Stomach smooth muscle (tissue), 2 donors: ENCODE measurements around the gene PXN.

Source experiments
- H3K27ac ChIP-seq: one replicate; pipeline ENCODE4 v1.7.0; 2013; ENCODE audit warnings: mild to moderate bottlenecking, low read length, inconsistent platforms
- H3K27me3 ChIP-seq, 2 donors: one replicate each; pipeline ENCODE4 v1.7.0; 2013; ENCODE audit warnings: low read length in 2 of 2; ENCODE audit not compliant: insufficient read depth in 2 of 2, control insufficient read depth in 1 of 2
- H3K36me3 ChIP-seq, 2 donors: one replicate each; pipeline ENCODE4 v1.7.0; 2013; ENCODE audit warnings: low read length in 2 of 2; ENCODE audit not compliant: control insufficient read depth in 2 of 2, insufficient read depth in 2 of 2
- H3K4me1 ChIP-seq: one replicate; pipeline ENCODE4 v1.7.0; 2013; ENCODE audit warnings: low read length; ENCODE audit not compliant: control insufficient read depth, insufficient read depth
- H3K4me3 ChIP-seq, 2 donors: one replicate each; pipeline ENCODE4 v1.7.0; 2013; ENCODE audit warnings: low read length in 2 of 2
- H3K9ac ChIP-seq, 2 donors: one replicate each; pipeline ENCODE4 v1.7.0; 2013; ENCODE audit warnings: low read length in 2 of 2, mild to moderate bottlenecking in 1 of 2
- H3K9me3 ChIP-seq, 2 donors: one replicate each; pipeline ENCODE4 v1.7.0; 2013; ENCODE audit warnings: low read length in 2 of 2; ENCODE audit not compliant: control insufficient read depth in 2 of 2
- donor health status: healthy.
- donor health status: Pancreatic carcinoma.

PXN gene

DNA sequence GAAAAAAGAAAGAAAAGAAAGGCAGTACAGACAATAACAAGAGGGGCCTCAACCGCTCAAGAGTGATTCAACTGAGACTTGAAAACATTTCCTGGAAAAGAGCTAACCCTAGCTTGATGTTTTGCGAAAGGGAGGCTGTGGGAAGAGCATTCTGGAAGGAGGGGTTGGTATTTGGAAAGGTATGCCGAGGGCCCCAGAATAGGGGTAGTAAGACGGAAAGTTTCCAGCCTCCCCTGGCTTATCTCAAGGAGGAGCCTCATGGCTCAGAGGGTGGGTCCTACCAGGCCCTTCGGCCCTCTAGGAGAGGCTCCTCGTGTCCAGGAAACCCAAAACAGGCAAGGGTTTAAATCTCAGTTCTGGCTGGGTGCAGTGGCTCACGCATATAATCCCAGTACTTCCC is 17.8 kb upstream of the PXN start:
- H3K27ac ChIP-seq = no peak overlapping the region
- no peaks in the 10 kb centered on the region for H3K27me3 ChIP-seq
- no peak overlapping the region for H3K4me3 ChIP-seq
- H3K9ac ChIP-seq = no peak overlapping the region
- H3K9me3 ChIP-seq = no peaks in the 10 kb centered on the region
- no peaks in the 10 kb centered on the region for H3K4me1 ChIP-seq
- H3K36me3 ChIP-seq = no peaks in the 10 kb centered on the region

DNA sequence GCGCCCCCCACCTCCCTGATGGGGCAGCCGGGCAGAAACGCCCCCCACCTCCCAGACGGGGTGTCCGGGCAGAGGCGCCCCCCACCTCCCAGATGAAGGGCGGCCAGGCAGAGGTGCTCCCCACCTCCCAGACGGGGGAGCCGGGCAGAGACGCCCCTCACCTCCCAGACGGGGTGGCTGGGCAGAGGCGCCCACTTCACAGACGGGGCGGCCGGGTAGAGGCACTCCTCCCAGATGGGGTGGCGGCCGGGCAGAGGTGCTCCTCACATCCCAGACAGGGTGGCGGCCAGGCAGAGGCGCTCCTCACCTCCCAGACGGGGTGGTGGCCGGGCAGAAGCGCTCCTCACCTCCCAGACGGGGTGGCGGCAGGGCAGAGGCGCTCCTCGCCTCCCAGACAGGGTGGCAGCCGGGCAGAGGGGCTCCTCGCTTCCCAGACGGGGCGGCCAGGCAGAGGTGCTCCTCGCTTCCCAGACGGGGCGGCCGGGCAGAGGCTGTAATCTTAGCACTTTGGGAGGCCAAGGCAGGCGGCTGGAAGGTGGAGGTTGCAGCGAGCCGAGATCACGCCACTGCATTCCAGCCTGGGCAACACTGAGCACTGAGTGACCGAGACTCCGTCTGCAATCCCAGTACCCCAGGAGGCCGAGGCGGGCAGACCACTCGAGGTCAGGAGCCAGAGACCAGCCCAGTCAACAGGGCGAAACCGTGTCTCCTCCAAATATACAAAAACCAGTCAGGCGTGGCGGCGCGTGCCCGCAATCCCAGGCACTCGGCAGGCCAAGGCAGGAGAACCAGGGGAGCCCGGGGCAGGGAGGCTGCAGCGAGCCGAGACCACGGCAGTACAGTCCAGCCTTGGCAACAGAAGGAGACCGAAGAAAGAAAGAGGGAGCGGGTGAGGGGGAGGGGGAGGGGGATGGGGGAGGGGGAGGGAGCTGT is 12.9 kb upstream of the PXN start:
- Histone ChIP-seq H3K4me3 (no peak overlapping the region), H3K27me3 (no peaks in the 10 kb centered on the region), H3K27ac (no peak overlapping the region), H3K9ac (no peak overlapping the region), H3K36me3 (no peaks in the 10 kb centered on the region), H3K4me1 (no peaks in the 10 kb centered on the region), H3K9me3 (no peaks in the 10 kb centered on the region)

- no peak overlapping the region for H3K9ac ChIP-seq
- H3K9me3 ChIP-seq = no peaks in the 10 kb centered on the region
- no peak overlapping the region for H3K4me3 ChIP-seq
- H3K27me3 ChIP-seq = no peaks in the 10 kb centered on the region
- H3K4me1 ChIP-seq = no peaks in the 10 kb centered on the region
- no peaks in the 10 kb centered on the region for H3K36me3 ChIP-seq
- no peak overlapping the region for H3K27ac ChIP-seq
These were observed 11.2 kb upstream of the PXN start for GRCh38 chr12:120276734-120277133.

GRCh38 chr12:120267736-120268135 is 2.2 kb upstream of the PXN start:
- H3K27ac ChIP-seq = no peak overlapping the region
- H3K9ac ChIP-seq = no peak overlapping the region
- no peak overlapping the region for H3K4me3 ChIP-seq
- no peaks in the 10 kb centered on the region for H3K9me3 ChIP-seq
- H3K27me3 ChIP-seq = no peaks in the 10 kb centered on the region
- H3K4me1 ChIP-seq = peaks cover 28% of the 10 kb centered on the region
- H3K36me3 ChIP-seq = no peaks in the 10 kb centered on the region

DNA sequence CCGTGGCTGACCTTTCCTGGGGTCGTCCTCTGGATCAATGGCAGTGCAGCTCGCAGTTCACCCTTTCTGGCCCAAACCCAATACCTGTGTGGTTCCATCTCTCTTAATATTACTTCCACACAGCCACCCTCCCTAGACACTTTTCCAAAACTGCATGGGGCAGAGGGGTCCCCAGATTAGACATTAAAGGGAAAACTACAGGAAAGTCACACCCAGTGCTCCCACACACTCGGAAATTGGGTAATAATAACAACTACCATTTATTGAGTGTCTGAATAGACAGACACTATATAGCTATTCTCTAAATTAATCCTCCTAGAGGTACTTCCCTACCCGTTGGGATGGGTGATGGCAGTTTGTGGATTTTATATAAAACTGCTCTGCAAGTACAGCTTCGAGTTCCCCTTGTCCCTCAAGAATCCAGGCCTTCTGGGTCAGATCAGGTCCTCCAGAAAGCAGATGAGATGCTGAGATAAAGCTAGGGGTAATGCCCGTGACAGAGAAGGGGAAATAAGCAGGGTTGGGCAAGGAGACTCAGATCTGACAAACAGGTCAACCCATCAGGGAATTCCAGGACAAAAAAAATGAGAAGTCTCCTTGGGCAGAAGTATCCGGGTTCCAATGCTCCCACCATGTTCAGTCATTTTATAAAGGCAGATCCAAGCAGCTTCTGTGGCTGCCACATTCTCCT is 795 bp upstream of the PXN start:
- Histone ChIP-seq H3K36me3 (peaks cover 0 to 2% of the 10 kb centered on the region in 2 donors), H3K27ac (no peak overlapping the region), H3K4me1 (peaks cover 42% of the 10 kb centered on the region), H3K4me3 (peak overlapping the region in 1 of 2 donors; percentile 60), H3K9me3 (no peaks in the 10 kb centered on the region), H3K27me3 (no peaks in the 10 kb centered on the region), H3K9ac (no peak overlapping the region)

DNA sequence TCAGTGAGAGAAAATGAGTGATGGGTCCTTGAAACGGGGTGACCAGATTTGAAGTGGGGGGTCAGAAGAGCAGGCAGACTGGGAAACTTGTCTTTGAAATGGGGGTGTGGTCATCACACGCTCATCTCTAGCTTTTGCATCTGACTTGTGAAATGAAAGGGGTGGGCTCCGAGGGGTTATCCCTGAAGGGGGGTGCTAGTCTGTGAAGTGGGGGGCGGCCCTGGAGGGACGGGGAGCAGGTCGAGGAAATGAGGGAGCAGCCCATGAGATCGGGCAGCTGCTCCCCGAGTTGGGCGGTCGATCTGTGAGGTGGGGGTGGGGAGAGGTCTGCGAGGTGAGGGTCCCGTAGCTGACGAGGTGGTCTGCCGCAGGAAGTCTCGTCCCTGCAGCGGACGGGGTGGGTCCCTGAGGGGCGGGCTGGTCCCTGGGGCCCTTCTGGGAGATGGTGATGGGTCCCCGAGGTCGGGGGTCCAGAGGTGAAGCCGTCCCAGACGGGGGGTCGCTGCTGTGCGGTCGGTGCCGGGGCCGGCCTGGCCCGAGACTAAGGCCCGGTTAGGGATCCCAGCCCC is 542 bp downstream of the PXN start:
- H3K36me3 ChIP-seq = peaks cover 0 to 2% of the 10 kb centered on the region in 2 donors
- peak overlapping the region; percentile 72 to 84 for H3K4me3 ChIP-seq
- peak overlapping the region; percentile 74 to 82 for H3K9ac ChIP-seq
- no peaks in the 10 kb centered on the region for H3K27me3 ChIP-seq
- no peaks in the 10 kb centered on the region for H3K9me3 ChIP-seq
- H3K27ac ChIP-seq = peak overlapping the region; percentile 78
- H3K4me1 ChIP-seq = peaks cover 46% of the 10 kb centered on the region

DNA sequence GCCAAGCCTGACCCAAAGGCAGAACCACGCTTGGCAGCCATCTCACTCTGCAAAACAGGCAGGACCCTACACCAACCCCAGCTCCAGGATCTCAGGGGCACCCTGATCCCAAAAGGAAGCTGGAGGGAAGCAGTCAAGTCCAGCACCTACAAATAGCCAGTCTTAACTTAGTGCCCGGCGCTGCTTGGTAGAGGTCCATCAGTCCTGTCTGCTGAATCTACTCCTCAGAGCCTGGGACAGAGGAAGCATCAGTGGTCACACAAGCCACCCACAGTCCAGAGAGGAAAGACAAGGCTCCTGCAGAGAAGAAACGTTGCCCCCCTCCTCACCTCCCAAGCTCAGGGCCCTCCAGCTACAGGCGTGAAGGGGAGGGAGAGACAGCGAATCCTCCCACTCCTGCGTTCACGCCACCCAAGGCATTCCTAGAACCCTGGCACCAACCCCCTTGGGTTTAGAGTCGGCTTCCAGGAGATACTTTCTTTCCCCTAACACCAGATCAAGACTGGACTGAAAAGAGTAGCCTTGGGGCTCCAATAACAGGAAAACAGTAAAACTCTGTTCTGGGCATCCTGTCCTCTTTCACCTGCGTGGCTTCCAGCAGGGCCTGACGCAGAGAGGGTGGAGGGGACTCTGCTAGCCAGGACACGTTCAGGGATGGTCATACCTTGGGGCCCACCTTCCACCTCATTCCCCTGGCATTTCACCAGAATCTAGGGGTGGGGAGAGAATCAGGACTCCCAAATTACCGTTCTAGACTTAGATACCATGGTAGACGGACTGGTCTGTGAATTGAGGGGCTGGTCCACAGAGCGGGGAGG is 1.2 kb downstream of the PXN start:
- Histone ChIP-seq H3K36me3 (peaks cover 0 to 2% of the 10 kb centered on the region in 2 donors), H3K9me3 (no peaks in the 10 kb centered on the region), H3K4me1 (peaks cover 50% of the 10 kb centered on the region), H3K9ac (peak overlapping the region; percentile 74 to 82), H3K27me3 (no peaks in the 10 kb centered on the region), H3K4me3 (peak overlapping the region; percentile 72 to 84), H3K27ac (peak overlapping the region; percentile 78)

DNA sequence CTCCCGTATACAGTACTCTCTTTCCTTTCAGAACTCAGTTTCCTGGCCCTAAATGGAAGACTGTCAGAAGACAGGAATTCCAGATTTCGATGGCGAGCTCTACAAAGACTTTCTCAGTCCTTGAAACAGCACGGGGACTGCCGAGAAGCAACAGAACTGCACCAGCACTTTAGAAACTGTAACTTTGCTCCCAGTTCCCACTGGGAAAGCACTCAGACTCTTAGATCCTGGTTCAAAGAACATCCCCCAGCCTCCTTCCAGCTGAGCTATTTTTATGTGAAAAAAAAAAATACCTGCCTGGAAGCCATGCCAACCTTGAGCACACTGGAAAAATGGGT is 1.8 kb downstream of the PXN start:
- Histone ChIP-seq H3K9ac (peak overlapping the region; percentile 74 to 82), H3K27me3 (no peaks in the 10 kb centered on the region), H3K9me3 (no peaks in the 10 kb centered on the region), H3K4me1 (peaks cover 50% of the 10 kb centered on the region), H3K36me3 (peaks cover 0 to 2% of the 10 kb centered on the region in 2 donors), H3K27ac (peak overlapping the region; percentile 78), H3K4me3 (peak overlapping the region; percentile 72 to 84)

DNA sequence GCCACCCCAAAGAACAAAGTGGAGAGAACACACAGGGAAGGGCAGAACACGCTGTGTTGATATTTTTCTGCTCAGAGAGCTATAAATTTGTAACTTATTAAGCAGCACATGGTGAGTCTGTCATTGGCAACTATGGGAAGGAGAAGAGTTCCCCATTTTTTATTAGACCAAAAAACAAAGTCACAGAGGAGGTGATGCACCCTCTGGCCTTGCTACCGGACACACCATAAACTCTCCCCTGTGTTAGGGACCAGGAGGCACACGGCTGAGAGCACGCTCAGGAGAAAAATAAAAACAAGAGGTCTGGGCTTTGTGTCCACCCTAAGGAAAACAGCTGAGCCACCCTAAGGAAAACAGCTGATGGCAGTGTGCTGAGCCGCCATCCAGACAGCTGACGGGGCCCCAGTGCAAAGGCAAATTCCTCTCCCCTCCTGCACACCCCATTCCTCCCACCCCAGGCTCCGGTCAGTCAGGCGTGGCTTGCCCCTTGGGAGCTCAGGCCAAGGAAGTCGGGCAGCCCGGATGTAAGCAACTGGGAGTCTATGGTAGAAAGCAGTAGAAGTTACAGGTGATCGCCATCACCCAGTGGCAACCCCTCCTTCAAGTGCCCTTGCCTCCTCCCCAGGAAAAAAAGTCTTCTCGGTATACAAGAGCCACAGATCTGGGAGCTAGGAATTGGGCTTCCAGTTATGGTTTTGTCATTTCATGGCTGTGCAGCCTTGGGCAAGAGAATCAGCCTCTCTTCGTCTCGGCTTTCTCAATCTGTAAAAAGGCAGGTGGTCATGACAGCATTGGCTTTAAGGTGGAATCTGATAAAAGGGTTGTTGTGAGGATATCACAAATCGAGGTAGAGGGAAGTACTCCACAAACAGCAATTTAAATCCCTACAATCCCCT is 2.4 kb downstream of the PXN start:
- Histone ChIP-seq H3K9me3 (no peaks in the 10 kb centered on the region), H3K27ac (peak overlapping the region; percentile 78), H3K4me3 (peak overlapping the region; percentile 72 to 84), H3K4me1 (peaks cover 54% of the 10 kb centered on the region), H3K36me3 (peaks cover 0 to 2% of the 10 kb centered on the region in 2 donors), H3K9ac (peak overlapping the region; percentile 74 to 82), H3K27me3 (no peaks in the 10 kb centered on the region)
